ENCODE results near the gene DACT3. TPM values are rescaled to one million over a fixed set of nuclear protein-coding genes. Genes with fewer than 3 reads are reported as not detected.

DACT3 gene
- total and polyA plus RNA-seq, 2 experiments from 2014 or later, result 0.78 to 2.6 TPM

- Histone ChIP-seq H3F3A (replicated peaks; ENCODE audit: low read depth) (no peaks in the 10 kb centered on the region), H3K4me3 (peak overlapping the region; percentile 50), H3K27ac (ENCODE audit: low read depth) (no peak overlapping the region), H3K4me2 (peak overlapping the region; percentile 75), H3K27me3 (ENCODE audit: insufficient read depth) (peaks cover 70% of the 10 kb centered on the region), H3K9me2 (ENCODE audit: insufficient read depth) (no peaks in the 10 kb centered on the region), H3K79me2 (replicated peaks; ENCODE audit: insufficient read depth) (no peaks in the 10 kb centered on the region), H3K36me3 (ENCODE audit: insufficient read depth) (no peaks in the 10 kb centered on the region), H2AFZ (peak overlapping the region; percentile 14; the same call in 1 of the 2 replicates), H3K4me1 (ENCODE audit: insufficient read depth) (peaks cover 4% of the 10 kb centered on the region), H4K20me1 (replicated peaks; ENCODE audit: insufficient read depth) (no peaks in the 10 kb centered on the region)
- ATAC-seq, result peak; percentile 34
- TF ChIP-seq NANOG (IDR thresholded peaks at IDR 0.05; ENCODE audit: borderline replicate concordance) (no peak), EZH2 (IDR thresholded peaks at IDR 0.05; ENCODE audit: low read depth, unreplicated experiment) (peak; percentile 46), CREB1 (CRISPR knock-in tag; IDR thresholded peaks at IDR 0.05; ENCODE audit: low read depth) (no peak), ZNF114 (CRISPR knock-in tag; IDR thresholded peaks at IDR 0.05) (no peak), ZNF331 (CRISPR knock-in tag; IDR thresholded peaks at IDR 0.05; ENCODE audit: low read depth) (no peak), ETS1 (IDR thresholded peaks at IDR 0.05) (no peak)
- H3K27me3 Mint-ChIP-seq (ENCODE audit: insufficient read depth, low read depth, poor library complexity), result peaks cover 43% of the 10 kb centered on the region
- H3K9me3 Mint-ChIP-seq, result peaks cover 15% of the 10 kb centered on the region
- H3K27ac Mint-ChIP-seq, result no peak overlapping the region
- H3K4me1 Mint-ChIP-seq, result peaks cover 13% of the 10 kb centered on the region
- DNase-seq (ENCODE audit: low spot score), result peak; percentile 56
- H3K4me3 Mint-ChIP-seq, result peak overlapping the region; percentile 63
- H3K36me3 Mint-ChIP-seq (ENCODE audit: low read depth), result peaks cover 7% of the 10 kb centered on the region; the same call in 1 of the 3 replicates
Observed at GRCh38 chr19:46648961-46649960, 11.7 kb downstream of the DACT3 start.

- no peaks in the 10 kb centered on the region for H3K4me1 ChIP-seq (ENCODE audit: insufficient read depth)
- no peak overlapping the region for H3K27ac ChIP-seq (ENCODE audit: low read depth)
- H3K27me3 ChIP-seq (ENCODE audit: insufficient read depth), result peaks cover 74% of the 10 kb centered on the region
- H3K27ac Mint-ChIP-seq, result no peak overlapping the region
- ATAC-seq (peak; percentile 67), DNase-seq (ENCODE audit: low spot score) (peak; percentile 61)
- H3K4me3 Mint-ChIP-seq, result peak overlapping the region; percentile 61
- peaks cover 42% of the 10 kb centered on the region for H3K27me3 Mint-ChIP-seq (ENCODE audit: insufficient read depth, low read depth, poor library complexity)
- H3K36me3 Mint-ChIP-seq (ENCODE audit: low read depth), result peaks cover 7% of the 10 kb centered on the region; the same call in 1 of the 3 replicates
- 0 out of 2 replicates have a peak overlapping the region, but pooled peaks have one; percentile 14 for H2AFZ ChIP-seq
- H3K9me2 ChIP-seq (ENCODE audit: insufficient read depth), result no peaks in the 10 kb centered on the region
- H3F3A ChIP-seq (replicated peaks; ENCODE audit: low read depth), result no peaks in the 10 kb centered on the region
- H3K36me3 ChIP-seq (ENCODE audit: insufficient read depth), result no peaks in the 10 kb centered on the region
- peaks cover 7% of the 10 kb centered on the region for H3K4me1 Mint-ChIP-seq
- no peaks in the 10 kb centered on the region for H3K79me2 ChIP-seq (replicated peaks; ENCODE audit: insufficient read depth)
- no peak for TF ChIP-seq ZNF331 (CRISPR knock-in tag; IDR thresholded peaks at IDR 0.05; ENCODE audit: low read depth)
- TF ChIP-seq EZH2 (IDR thresholded peaks at IDR 0.05; ENCODE audit: low read depth, unreplicated experiment), result peak; percentile 68
- H4K20me1 ChIP-seq (replicated peaks; ENCODE audit: insufficient read depth), result no peaks in the 10 kb centered on the region
- peak overlapping the region; percentile 75 for H3K4me2 ChIP-seq
- H3K4me3 ChIP-seq, result peak overlapping the region; percentile 50
- H3K9me3 Mint-ChIP-seq, result peaks cover 15% of the 10 kb centered on the region
Observed at GRCh38 chr19:46648060-46648960, 12.7 kb downstream of the DACT3 start.

Measured in GM23338 (cell line).